Measurements from ENCODE around the gene CCDC74A. TPM values are rescaled to one million over a fixed set of nuclear protein-coding genes. Genes with fewer than 3 reads are reported as not detected.
"Not testable (repeated sequence)": the region's sequence is repeated elsewhere in the genome, so short reads cannot be mapped to it uniquely, and the experiment has no call there.

The CCDC74A gene
- total RNA-seq, 1 experiment from 2014 or later = 20.7 TPM

- Histone ChIP-seq H3K27me3 (ENCODE audit: control insufficient read depth, insufficient read depth, low read length) (no peaks in the 10 kb centered on the region), H3K36me3 (replicated peaks; ENCODE audit: control insufficient read depth, insufficient read depth, low read length) (peaks cover 11% of the 10 kb centered on the region), H3K4me3 (ENCODE audit: insufficient read depth, low read depth, low read length) (no peak overlapping the region)
- no peak for DNase-seq
Observed at GRCh38 chr2:131517106-131517831, 10.4 kb upstream of the CCDC74A start.

GRCh38 chr2:131517856-131518255, 9.8 kb upstream of the CCDC74A start:
- H3K27me3 ChIP-seq (ENCODE audit: control insufficient read depth, insufficient read depth, low read length); H3K4me3 ChIP-seq (ENCODE audit: insufficient read depth, low read depth, low read length); H3K36me3 ChIP-seq (replicated peaks; ENCODE audit: control insufficient read depth, insufficient read depth, low read length); DNase-seq: not testable (repeated sequence)

DNA sequence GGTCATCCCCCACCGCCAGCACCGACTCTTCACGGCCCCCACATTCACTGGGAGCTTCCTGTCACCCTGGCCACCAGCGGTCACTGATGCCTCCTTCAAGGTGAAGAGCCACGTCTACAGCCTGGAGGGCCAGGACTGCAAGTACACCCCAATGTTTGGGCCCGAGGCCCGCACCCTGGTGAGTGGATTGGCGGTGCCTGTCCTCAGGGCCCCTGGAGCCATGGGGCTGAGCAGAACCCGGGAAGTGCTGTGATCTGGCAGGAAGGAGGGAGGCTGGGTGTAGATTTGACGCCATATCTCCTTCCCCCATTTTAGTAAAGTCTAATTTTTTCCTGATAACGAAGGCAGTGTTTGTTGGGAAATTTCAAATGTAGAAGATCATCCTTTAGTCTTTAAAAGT, 9.2 kb upstream of the CCDC74A start:
- H3K4me3 ChIP-seq (ENCODE audit: insufficient read depth, low read depth, low read length); DNase-seq; H3K27me3 ChIP-seq (ENCODE audit: control insufficient read depth, insufficient read depth, low read length); H3K36me3 ChIP-seq (replicated peaks; ENCODE audit: control insufficient read depth, insufficient read depth, low read length): not testable (repeated sequence)

- no peak for DNase-seq
- no peaks in the 10 kb centered on the region for H3K27me3 ChIP-seq (ENCODE audit: control insufficient read depth, insufficient read depth, low read length)
- H3K4me3 ChIP-seq (ENCODE audit: insufficient read depth, low read depth, low read length) = no peak overlapping the region
- H3K36me3 ChIP-seq (replicated peaks; ENCODE audit: control insufficient read depth, insufficient read depth, low read length) = peaks cover 6% of the 10 kb centered on the region
Observed at GRCh38 chr2:131519466-131519865, 8.2 kb upstream of the CCDC74A start.

DNA sequence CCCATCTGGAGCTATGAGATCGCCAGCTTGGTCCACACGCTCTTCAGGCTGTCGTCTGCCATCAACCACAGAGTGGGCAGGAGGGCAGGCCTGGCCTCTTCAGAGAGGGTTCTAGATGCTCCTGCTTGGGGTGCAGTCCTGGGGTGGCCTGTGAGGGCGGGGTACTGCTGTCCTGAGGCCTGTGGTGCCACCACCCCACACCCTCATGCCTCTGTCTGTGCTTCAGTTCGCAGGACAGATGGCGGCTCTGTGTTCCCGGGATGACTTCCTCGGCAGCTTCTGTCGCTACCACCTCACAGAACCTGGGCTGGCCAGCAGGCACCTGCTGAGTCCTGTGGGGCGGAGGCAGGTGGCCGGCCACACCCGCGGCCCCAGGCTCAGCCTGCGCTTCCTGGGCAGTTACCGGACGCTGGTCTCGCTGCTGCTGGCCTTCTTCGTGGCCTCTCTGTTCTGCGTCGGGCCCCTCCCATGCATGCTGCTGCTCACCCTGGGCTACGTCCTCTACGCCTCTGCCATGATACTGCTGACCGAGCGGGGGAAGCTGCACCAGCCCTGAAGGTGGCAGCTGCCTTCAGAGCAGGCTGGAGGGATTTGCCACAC, 7.7 kb upstream of the CCDC74A start:
- H3K36me3 ChIP-seq (replicated peaks; ENCODE audit: control insufficient read depth, insufficient read depth, low read length); H3K4me3 ChIP-seq (ENCODE audit: insufficient read depth, low read depth, low read length); DNase-seq; H3K27me3 ChIP-seq (ENCODE audit: control insufficient read depth, insufficient read depth, low read length): not testable (repeated sequence)

GRCh38 chr2:131520526-131520925, 7.2 kb upstream of the CCDC74A start:
- DNase-seq = no peak
- Histone ChIP-seq H3K27me3 (ENCODE audit: control insufficient read depth, insufficient read depth, low read length) (no peaks in the 10 kb centered on the region), H3K4me3 (ENCODE audit: insufficient read depth, low read depth, low read length) (no peak overlapping the region), H3K36me3 (replicated peaks; ENCODE audit: control insufficient read depth, insufficient read depth, low read length) (peaks cover 6% of the 10 kb centered on the region)

DNA sequence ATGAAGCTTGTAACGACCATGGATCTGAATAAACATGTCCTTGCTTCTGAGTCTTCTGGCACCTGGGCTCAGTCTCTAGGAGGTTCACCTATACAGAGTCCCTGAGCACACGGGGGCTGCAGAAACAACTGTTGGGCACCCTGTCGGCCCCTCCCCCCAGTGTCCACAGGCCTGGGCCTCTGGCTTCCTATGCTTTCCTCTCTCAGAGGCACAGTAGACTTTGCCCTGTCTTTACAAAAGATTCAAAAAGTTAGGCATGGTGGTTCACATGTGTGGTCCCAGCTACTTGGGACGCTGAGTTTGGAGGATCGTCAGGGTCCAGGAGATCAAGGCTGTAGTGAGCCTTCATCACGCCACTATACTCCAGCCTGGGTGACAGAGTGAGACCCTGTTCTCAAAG, 6.2 kb upstream of the CCDC74A start:
- not testable (repeated sequence) for H3K36me3 ChIP-seq (replicated peaks; ENCODE audit: control insufficient read depth, insufficient read depth, low read length); H3K27me3 ChIP-seq (ENCODE audit: control insufficient read depth, insufficient read depth, low read length); DNase-seq; H3K4me3 ChIP-seq (ENCODE audit: insufficient read depth, low read depth, low read length)

DNA sequence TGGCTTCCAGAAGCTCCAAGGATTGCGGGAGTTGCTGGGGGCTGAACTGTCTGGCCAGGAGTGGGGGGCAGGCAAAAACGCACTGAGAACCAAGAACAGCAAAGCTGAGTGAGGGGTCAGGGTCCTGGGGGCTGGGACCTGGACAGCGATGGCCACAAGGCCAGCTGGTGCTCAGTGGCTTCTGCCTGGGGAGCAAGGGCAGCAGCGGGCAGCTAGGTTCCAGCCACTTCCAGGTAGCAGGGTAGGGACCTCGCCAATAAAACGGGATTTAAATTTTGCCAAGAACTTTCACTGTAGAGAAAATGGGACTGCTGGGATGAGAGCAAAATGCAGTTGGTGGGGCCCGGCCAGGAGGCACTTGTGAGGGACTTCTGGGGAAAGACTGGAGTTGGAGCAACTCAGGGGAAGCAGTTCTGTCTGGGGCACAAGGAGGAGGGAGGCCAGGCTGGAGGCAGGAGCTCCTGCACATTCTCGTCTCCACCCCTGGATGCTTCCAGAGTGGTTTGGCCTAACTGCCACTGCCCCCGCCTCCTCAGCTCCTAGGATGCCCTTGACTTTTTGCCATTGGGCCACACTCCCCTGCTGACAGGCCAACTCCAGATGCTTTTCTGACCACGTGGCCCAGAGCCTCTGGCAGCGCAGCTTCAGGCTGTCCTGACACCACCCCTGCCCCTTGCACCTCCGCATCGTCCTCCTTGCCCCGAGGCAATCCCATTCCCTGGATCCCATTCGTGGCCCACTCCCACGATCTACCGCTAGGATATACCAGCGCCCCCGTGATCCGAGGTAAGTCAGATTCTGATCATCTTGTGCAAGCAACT, 5.5 kb upstream of the CCDC74A start:
- peak; percentile 50 for DNase-seq
- Histone ChIP-seq H3K27me3 (ENCODE audit: control insufficient read depth, insufficient read depth, low read length) (no peaks in the 10 kb centered on the region), H3K4me3 (ENCODE audit: insufficient read depth, low read depth, low read length) (no peak overlapping the region), H3K36me3 (replicated peaks; ENCODE audit: control insufficient read depth, insufficient read depth, low read length) (peaks cover 6% of the 10 kb centered on the region)

DNA sequence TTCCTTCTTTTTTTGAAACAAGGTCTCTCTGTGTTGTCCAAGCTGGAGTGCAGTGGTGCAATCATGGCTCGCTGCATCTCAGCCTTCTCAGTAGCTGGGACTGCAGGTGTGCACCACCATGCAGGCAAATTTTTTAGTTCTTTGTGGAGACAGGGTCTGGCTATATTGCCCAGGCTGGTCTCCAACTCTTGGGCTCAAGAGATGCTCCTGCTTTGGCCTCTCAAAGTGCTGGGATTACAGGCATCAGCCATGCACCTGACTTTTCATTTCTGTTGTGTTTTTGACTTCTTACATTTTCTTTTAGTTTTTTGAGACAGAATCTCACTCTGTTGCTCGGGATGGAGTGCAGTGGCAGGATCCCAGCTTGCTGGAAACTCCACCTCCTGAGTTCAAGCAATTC, 2.4 kb upstream of the CCDC74A start:
- H3K27me3 ChIP-seq (ENCODE audit: control insufficient read depth, insufficient read depth, low read length); H3K36me3 ChIP-seq (replicated peaks; ENCODE audit: control insufficient read depth, insufficient read depth, low read length); H3K4me3 ChIP-seq (ENCODE audit: insufficient read depth, low read depth, low read length); DNase-seq: not testable (repeated sequence)

GRCh38 chr2:131528981-131529863, 1.5 kb downstream of the CCDC74A start:
- H3K27me3 ChIP-seq (ENCODE audit: control insufficient read depth, insufficient read depth, low read length); H3K4me3 ChIP-seq (ENCODE audit: insufficient read depth, low read depth, low read length); H3K36me3 ChIP-seq (replicated peaks; ENCODE audit: control insufficient read depth, insufficient read depth, low read length): not testable (repeated sequence)
- peak; percentile 43 for DNase-seq

- not testable (repeated sequence) for H3K36me3 ChIP-seq (replicated peaks; ENCODE audit: control insufficient read depth, insufficient read depth, low read length); H3K4me3 ChIP-seq (ENCODE audit: insufficient read depth, low read depth, low read length); DNase-seq; H3K27me3 ChIP-seq (ENCODE audit: control insufficient read depth, insufficient read depth, low read length)
Observed at GRCh38 chr2:131529864-131530445, 2.3 kb downstream of the CCDC74A start.

GRCh38 chr2:131530626-131531344, 3.1 kb downstream of the CCDC74A start:
- DNase-seq = peak; percentile 7
- not testable (repeated sequence) for H3K4me3 ChIP-seq (ENCODE audit: insufficient read depth, low read depth, low read length); H3K27me3 ChIP-seq (ENCODE audit: control insufficient read depth, insufficient read depth, low read length); H3K36me3 ChIP-seq (replicated peaks; ENCODE audit: control insufficient read depth, insufficient read depth, low read length)

DNA sequence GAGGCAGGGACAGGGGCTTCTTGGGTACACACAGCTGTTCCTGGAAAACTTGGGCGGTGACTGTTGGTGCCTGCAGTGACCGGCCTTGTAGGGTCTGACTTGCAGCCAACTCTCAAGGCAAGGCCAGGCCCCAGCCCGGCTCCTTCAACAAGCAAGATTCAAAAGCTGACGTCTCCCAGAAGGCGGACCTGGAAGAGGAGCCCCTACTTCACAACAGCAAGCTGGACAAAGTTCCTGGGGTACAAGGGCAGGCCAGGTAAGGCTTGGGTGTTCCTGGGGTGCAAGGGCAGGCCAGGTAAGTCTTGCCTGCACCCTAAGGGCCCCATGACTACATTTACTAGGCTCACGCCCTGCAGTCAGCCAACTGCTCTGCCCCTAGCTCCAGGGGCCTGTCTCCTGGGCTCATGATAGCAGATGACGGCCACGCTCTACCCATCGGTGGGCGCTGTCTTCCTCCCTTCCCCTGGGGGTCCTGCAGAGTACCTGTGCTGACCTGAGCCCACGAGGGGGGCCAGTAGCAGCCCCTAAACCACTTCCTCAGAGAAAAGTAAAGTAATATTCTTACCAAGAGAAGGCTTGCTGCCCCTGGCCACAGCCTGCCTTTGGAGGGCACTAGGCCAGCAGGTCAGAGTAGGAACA, 4.0 kb downstream of the CCDC74A start:
- not testable (repeated sequence) for H3K4me3 ChIP-seq (ENCODE audit: insufficient read depth, low read depth, low read length); DNase-seq; H3K27me3 ChIP-seq (ENCODE audit: control insufficient read depth, insufficient read depth, low read length); H3K36me3 ChIP-seq (replicated peaks; ENCODE audit: control insufficient read depth, insufficient read depth, low read length)
